GM12874 (cell line): Measurements from ENCODE around the gene GLG1.

Experiments
- TF ChIP-seq, protein P1 (sequence below): IDR thresholded peaks from 2 replicates; pipeline ENCODE4 v1.5.1; 2011; ENCODE audit warnings: low read depth, mild to moderate bottlenecking, control low read depth, low read length, moderate library complexity; ENCODE audit not compliant: insufficient read depth

Gene GLG1

GRCh38 chr16:74578433-74578832, 28.5 kb downstream of the GLG1 start:
- TF ChIP-seq, protein P1, sequence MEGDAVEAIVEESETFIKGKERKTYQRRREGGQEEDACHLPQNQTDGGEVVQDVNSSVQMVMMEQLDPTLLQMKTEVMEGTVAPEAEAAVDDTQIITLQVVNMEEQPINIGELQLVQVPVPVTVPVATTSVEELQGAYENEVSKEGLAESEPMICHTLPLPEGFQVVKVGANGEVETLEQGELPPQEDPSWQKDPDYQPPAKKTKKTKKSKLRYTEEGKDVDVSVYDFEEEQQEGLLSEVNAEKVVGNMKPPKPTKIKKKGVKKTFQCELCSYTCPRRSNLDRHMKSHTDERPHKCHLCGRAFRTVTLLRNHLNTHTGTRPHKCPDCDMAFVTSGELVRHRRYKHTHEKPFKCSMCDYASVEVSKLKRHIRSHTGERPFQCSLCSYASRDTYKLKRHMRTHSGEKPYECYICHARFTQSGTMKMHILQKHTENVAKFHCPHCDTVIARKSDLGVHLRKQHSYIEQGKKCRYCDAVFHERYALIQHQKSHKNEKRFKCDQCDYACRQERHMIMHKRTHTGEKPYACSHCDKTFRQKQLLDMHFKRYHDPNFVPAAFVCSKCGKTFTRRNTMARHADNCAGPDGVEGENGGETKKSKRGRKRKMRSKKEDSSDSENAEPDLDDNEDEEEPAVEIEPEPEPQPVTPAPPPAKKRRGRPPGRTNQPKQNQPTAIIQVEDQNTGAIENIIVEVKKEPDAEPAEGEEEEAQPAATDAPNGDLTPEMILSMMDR, result no peak

- TF ChIP-seq, protein P1, result no peak
Measured at GRCh38 chr16:74577882-74578366, 29.0 kb downstream of the GLG1 start.

DNA sequence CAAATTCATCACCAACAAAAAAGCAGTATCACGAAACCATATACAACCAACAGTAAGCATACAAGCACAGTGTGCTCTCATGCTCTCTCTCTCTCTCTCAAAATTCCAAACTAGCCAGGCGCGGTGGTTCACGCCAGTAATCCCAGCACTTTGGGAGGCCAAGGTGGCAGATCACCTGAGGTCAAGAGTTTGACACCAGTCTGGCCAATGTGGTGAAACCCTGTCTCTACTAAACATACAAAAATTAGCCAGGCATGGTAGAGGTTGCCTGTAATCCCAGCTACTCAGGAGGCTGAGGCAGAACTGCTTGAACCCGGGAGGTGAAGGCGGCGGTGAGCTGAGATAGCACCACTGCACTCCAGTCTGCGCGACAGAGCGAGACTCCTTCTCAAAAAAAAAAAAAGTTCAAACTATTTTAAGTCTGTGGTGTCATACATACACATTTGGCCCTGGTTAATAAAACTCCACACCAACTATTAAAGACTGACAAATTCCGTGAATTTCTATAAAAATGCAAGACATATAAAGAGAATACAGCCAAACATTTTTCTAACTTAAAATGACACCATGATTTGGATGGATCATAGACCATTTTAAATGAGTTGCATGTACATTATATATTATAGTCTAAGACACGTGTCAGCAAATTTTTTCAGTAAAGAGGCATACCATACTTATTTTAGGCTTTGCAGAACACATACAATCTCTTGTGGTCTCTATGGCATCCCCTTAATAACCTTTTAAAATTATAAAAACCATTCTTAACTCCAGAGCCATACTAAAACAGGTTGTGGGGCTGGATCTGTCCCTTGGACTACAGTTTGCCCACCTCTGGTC, 30.9 kb downstream of the GLG1 start:
- TF ChIP-seq, protein P1, result no peak

- TF ChIP-seq, protein P1, result no peak
Measured at GRCh38 chr16:74575175-74575806, 31.6 kb downstream of the GLG1 start.

GRCh38 chr16:74574146-74574545, 32.8 kb downstream of the GLG1 start:
- TF ChIP-seq, protein P1, result no peak

DNA sequence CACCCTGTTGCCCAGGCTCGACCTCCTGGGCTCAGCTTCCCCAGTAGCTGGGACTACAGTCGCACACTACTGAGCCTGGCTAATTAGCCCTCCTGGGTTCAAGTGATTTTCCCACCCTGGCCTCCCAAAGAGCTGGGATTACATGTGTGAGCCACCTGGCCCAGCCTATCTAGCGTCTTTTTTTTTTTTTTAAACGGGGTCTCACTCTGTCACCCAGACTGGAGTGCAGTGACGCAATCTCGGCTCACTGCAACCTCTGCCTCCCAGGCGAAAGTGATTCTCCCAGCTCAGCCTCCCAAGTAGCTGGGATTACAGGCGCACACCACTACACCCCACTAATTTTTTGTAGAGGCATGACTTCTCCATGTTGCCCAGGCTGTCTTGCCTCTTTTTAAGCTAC, 33.3 kb downstream of the GLG1 start:
- TF ChIP-seq, protein P1, result no peak

DNA sequence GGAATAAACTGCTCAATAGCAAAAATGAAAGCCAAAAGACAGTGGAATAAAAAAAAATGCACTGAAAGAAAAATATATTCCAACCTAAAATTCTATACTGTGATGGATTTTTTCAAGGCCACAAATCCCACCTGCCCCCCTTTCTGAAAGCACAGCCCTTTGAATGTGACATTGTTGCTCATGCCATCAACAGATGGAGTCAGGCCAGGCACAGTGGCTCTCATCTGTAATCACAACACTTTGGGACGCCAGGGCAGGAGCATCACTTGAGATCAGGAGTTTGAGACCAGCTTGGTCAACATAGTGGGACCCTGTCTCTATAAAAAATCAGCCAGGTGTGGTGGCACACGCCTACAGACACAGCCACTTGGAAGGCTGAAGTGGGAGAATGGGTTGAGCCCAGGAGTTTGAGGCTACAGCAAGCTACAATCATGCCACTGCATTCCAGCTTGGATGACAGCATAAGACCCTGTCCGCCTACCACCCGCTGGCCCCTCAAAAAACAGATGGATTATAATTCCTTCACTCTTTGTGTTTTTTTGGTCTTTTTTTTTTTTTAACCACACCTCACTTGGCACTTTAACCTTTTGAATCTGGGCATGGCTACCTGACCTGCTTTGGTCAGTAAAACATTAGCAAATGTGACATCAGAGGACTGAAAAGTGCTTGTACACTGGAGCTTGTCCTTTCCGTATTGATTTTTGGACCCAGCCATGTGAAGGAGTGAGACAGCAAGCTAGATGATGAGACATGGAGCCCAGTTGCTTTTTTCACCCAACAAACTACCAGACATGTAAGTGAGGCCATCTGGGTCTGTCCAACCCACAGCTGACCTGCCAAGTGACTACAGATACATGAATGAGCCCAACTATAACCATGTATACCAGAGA, 36.3 kb downstream of the GLG1 start:
- TF ChIP-seq, protein P1, result no peak
